ENCODE results near the gene NHSL2. TPM values are rescaled to one million over a fixed set of nuclear protein-coding genes. Genes with fewer than 3 reads are reported as not detected.

NHSL2 gene
- polyA plus RNA-seq, 1 donor = 11.6 TPM

DNA sequence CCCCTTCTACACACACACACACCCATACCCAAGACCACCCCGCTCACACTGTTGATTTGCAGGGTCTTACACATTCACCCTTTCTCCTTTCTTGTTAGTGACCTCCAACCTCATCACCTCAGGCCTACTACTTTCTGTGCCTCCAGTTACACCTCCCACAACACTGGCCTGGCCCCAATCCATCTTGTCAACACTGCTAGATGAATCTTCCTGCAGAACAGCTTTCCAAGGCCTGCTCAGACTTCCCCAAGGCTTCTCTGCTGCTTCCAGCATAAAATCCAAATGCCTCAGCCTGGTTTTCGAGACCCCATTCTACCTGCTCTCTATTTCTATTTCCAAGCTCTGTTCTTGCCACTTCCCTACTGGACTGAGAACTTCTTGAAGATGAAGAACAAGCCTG, 79.9 kb downstream of the NHSL2 start:
- no peak for DNase-seq

DNA sequence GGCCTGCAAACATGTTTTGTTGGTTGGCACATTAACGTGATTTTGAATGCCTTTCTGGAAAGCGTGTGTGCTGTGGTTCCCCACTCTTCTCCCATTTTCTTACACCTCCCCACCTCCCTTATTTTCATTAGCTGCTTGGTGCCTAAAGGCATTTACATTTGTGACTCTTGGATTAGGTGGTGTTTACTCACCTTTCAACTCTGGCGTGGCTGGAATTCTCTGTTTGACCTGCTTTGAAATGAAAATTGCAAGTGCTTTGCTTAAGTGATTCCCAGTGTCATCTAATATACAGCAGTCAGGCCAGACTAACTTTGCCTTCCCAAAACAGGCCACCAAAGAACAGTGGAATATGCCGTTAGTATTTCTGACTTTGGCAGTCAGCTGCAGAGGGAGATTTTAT, 80.5 kb downstream of the NHSL2 start:
- no peak for DNase-seq

DNA sequence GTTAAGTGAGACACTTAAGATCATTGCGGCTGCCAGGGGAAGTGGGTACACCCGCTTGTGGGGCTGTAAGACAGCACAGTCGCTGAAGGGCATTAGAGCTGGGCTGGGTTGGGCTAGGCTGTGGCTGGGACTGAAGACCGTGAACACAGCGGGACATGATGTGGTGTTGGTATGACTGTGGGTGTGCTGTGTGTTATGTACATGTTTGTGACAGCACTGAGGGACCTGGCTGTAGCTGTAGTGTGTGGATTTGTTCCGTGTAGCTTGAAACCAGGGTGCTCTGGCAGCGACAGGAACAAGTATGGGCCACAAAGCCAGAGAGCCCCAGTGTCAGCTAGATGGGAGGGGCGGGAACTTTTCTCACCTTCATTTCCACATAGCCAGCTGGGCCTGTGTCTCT, 82.1 kb downstream of the NHSL2 start:
- no peak for DNase-seq

DNA sequence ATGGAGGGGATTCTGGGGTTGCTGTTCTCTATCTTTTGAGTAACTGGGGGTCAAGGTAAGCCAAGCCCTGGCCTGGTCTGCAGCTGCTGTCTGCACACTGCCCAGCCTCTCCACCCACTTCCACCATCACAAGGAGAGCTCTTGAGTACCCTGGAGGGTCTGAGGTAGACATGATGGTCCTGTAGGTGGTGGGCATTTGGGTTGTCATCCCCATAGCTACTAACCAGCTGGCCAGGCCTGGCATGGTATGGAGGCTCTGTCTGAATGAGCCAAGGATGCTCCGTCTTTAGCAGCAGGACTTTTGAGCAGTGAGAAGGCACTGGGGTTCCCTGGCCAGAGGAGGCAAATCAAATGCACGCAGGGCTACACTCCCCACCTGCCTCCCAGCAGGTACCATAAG, 82.7 kb downstream of the NHSL2 start:
- DNase-seq = no peak

DNA sequence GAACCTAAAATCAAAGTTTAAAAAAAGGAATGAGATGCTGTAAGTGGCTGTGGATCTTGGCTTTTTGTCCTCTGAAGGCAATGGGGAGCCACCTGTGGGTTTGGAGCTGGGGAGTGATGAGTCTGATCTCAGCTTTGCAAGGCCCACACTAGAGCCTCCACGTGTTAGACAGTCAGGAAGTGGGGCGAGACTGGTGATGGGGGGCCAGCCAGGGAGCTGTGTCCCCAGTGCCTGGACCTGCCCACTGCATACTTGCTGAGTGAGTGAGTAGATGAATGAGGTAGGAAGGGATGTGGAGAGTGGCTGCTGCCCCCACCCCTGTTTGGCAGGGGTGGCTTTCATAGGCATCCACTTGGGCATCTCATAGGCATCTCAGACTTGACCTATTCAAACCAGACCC, 84.0 kb downstream of the NHSL2 start:
- no peak for DNase-seq

DNA sequence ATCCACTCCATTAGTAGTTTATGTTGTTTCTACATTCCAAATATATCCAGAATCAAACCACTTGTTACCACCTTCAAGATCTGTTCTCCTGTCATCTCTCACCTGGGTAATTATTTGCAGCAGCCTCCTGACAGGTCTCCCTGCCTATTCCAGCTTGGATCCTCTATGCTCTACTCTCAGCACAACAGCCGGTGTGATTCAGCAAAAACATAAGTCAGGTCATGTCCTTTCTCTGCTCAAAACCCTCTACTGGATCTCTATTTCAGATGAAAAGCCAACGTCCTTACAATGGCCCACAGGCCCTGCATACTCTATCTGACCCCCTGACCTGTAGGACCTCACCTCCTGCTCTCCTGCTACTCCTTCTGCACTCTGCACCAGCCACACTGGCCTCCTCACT, 84.5 kb downstream of the NHSL2 start:
- DNase-seq = no peak

DNA sequence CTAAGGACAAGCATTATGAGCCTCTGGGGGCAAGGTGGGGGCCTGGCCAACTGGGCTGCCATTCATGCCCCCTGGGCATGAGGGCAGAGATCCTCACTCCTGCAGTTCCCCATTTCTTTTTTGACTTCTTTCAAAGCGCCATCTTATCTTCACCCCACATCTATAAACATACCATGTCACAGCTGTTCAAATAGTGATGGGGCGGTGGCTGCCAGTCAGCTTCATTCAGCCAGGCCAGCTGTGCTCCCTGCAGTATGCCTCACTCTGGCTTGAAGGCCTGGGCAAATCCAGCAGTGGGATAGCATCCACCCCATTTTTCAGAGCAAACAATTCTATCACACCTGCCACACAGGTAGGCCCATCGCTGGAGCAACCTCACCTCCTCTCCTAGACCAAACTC, 85.5 kb downstream of the NHSL2 start:
- no peak for DNase-seq

DNA sequence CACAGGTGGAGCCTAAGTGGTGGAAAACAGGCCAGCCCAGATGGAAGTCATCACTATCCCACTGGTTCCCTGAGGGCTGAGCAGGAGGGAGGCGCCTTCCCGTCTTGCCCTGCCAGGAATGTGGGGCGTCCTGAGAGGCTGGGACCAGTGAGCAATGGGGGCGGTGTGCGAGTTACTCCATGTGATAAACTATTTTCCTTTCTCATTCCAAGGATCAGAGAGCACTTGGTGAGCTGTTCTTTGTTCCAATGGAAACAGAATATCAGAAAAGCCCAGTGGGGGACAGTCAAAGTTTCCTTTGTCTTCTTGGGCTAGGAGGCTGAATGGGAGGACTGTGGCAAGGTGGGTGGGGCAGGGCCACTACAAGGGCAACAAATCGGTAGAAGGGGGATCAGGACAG, 86.2 kb downstream of the NHSL2 start:
- DNase-seq = no peak

DNA sequence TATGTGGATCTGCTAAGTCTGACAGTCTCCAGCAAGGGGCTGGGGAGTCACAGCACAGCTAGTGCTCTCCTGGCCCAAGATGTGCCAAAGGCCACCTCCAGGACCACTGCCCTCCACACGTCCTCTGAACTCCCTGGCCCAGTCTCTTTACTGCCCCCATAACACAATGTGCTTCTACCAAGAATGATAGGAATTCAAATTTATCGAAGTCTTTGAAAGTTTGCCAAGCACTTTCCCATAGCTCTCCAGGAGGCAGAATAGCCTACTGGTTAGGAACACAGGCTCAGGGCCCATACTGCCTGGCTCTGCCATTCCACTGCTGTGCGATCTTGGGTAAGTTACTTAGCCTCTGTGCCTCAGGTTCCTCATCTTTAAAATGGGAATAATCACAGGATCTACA, 86.7 kb downstream of the NHSL2 start:
- DNase-seq = no peak

DNA sequence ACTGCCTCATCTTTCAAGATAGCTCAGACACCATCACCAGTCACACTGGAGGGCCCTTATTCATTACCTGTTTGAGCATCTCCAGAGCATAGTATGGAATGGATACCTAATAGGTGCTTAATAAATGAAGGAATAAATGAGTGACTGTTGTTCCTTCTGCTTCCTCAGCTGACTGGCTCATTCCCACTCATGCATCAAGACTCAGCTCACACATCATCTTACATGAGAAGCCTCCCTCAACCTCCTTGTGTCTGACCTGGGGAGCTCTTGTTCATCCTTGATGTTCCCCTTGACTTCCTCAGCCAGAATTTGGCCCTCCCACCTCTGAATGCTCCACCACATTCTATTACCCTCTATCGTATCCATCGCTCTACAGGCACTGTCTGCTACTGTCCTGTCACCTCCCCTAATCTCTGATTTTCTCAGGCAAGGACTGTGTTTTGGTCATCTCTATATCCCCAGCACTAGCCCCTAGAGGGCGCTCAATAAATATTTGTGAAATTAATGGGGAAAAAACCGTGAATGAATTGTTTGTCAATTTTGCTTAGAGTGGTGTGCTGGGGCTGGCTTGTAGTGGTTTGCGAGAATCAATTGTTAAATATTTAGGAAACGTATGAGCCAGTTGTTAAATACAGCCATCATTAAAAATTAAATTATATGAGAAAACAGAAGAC, 88.3 kb downstream of the NHSL2 start:
- no peak for DNase-seq

DNA sequence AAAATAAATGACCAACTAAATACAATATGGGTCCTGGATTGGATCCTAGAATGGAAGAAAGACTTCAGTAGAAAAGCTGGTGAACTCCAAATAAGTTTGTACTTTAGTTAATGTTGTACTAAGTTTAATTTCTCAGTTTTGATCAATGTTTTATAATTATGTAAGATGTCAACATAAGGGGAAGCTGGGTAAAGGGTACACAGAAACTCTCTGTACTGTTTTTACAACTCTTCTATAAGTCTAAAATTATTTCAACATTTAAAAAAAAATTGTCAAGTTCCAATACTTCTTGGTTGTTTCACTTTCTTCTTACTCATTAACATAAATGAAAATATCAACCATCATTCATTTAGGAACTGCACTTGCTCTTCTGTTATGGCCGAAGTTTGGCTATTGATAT, 88.9 kb downstream of the NHSL2 start:
- no peak for DNase-seq

DNA sequence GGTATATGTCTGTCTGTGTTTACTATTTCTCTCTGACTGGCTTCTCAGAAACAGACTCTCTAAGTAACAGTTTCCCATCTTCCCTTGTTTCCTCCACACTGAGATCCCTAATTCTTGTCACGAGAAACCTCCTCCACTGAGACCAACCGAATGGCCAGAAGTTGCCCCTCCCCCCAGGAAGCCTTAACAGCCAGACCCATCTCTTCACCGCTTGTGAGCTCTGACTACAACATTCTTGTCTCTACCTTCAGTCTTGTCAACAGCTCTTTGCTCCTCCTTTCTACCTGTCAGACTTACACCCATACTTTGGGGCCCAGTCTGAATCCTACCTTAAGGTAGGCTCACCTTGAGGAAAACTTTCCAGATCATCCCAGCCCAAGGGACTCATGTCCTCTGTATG, 90.8 kb downstream of the NHSL2 start:
- DNase-seq = no peak

DNA sequence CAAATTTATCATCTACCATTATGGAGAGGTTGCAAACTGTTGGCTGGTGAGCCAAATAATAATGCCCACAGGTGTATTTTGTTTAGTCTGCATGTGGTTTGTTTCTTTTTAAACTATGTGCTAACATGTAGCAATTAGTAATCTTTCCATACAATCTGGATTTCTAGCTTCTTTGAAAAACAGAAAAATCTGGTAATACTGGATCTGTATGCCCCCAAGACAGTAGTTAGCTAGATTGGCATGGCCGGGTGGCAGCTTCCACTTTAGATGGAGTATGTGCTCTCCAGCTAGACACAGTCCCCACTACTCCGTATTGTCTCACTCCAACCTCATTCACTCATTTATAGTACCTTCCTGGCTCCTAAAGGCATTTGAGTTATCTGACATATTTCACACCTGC, 91.3 kb downstream of the NHSL2 start:
- no peak for DNase-seq

DNA sequence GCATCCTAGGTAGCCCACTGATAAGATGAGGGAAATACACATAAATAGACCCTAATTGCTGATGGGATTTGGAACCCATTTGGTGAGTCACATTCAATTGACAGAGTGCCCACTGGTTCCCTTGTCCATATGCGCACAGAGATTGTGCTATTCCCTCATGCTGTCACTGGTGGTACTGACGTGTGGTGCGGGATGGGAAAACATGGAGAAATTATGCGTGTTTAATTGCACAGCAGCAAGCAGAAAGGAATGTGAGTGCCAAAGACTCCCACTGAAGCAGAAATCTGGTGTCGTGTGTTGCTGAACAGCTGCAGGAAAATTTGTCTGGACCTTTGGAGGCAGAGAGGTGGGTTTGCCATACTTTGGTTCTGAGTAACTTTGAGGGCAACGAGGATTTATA, 92.2 kb downstream of the NHSL2 start:
- no peak for DNase-seq

DNA sequence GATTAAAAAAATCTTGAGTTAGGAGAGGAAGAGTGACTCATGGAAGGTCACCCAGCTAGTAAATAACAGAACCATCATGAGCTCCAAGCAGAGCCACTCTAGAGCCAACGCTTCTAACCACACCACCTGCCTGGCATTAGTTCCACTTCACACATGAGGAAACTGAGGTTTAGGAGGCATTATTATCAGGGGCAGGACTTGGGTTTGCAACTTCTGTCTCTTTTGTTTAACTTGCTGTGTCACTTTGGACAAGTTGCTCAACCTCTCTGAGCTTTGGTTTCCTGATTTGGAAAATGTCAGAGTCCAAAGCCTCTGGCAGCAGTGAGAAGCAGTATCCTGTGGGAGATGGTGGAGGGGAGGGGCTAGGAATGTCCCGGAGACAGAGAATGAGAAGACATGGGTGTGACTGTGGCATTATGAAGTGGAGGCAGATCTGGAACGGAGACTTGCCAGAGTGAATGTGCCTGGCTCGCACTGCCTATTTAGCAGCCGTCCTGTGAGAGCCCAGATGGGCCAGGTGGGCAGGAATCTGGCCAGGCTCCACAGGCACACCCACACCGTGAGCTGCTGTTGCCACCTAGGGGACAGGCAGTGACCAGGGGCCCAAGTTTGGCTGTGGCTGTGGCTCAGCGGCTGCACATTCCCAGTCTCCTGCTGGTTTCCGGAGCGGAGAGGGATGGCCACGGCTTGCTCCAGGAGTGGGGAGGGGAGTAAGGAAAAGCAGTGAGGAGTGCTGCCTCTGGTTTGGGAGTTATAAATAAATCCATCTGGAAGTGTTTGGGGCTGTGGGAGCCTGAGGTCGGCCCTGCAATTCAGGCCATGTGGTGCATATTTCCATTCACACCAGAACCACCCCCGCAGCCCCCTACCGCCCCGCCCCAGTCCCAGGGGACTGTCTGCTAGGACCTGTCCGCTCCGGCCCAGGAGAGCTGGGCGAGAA, 93.4 kb downstream of the NHSL2 start:
- DNase-seq = no peak

DNA sequence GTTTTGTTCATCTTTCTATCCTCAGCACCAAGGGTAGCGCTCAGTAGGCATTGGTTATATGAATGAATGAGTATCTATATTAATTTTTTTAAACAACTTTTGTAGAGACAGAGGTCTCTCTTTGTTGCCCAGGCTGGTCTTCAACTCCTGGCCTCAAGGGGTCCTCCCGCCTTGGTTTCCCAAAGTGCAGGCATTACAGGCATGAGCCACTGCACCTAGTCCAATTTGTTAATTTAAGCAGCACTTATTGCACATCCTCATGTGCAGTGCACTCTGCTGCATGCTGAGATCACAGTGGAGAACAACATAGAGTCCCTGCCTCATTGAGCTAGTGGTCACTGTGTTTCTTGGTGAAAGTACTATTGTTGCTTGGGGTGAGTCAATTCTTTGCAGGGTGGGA, 94.4 kb downstream of the NHSL2 start:
- DNase-seq = no peak

DNA sequence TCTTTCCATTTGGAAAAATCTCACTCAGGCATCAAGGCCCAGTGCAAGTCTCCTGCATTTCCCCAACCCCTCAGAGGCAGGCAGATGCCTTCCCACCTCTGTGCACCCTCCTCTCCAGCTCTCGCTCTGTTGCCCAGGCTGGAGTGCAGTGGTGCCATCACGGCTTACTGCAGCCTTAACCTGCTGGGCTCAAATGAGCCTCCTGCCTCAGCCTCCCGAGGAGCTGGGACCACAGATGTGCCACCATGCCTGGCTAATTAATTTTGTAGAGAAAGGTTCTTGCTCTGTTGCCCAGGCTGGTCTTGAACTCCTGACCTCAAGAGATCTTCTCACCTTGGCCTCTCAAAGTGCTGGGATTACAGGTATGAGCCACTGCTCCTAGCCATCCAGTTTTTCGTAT, 95.8 kb downstream of the NHSL2 start:
- DNase-seq = no peak

DNA sequence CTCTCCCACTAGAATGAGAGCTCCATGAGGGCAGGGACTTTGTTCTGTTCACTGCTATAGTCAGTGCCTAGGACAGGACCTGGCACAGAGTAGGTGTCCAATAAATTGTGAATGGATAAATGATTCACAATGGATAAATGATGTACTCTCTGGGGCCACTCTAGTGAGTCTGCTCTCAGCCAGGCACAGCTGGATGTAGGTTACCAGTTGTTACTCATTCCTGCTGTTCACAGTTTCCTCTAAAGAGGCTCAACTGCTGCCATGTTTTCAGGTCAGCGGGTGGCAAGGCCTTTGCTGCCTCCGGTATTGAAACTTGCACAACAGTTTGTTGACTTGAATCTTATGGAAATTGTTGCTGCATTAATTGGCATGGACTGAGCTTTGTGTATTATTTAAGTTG, 99.1 kb downstream of the NHSL2 start:
- DNase-seq = no peak

DNA sequence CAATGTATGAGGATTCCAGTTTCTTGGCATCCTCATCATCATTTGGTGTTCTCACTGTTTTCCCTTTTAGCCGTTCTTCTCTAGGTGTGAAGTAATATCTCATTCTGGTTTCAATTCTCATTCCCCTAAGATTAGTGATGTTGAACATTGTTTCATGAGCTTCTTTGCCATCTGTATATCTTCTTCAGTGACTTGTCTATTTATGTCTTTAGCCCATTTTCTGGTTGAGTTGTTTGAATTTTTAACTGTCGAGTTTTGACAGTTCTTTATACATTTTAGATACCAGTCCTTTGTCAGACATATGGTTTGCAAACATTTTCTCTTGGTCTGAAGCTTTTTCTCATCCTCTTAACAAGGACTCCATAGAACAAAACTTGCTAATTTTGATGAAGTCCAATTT, 101.1 kb downstream of the NHSL2 start:
- DNase-seq = no peak

DNA sequence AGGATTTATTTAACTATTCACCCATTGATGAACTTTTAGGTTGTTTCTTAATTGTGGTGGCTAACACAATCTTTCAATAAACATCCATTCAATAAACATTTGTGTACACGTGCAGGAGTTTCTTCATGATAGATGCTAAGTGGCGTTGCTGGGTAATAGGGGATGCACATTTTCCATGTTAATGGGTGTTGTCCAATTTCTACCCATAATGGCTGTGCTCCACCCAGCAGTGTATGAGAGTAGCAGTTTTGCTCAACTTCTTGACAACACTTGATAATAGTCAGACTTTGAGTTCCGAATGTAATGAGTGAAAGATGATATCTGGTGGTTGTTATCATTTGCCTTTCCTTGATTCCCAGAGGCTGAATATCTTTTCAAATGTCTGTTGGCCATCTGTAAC, 104.7 kb downstream of the NHSL2 start:
- no peak for DNase-seq

DNA sequence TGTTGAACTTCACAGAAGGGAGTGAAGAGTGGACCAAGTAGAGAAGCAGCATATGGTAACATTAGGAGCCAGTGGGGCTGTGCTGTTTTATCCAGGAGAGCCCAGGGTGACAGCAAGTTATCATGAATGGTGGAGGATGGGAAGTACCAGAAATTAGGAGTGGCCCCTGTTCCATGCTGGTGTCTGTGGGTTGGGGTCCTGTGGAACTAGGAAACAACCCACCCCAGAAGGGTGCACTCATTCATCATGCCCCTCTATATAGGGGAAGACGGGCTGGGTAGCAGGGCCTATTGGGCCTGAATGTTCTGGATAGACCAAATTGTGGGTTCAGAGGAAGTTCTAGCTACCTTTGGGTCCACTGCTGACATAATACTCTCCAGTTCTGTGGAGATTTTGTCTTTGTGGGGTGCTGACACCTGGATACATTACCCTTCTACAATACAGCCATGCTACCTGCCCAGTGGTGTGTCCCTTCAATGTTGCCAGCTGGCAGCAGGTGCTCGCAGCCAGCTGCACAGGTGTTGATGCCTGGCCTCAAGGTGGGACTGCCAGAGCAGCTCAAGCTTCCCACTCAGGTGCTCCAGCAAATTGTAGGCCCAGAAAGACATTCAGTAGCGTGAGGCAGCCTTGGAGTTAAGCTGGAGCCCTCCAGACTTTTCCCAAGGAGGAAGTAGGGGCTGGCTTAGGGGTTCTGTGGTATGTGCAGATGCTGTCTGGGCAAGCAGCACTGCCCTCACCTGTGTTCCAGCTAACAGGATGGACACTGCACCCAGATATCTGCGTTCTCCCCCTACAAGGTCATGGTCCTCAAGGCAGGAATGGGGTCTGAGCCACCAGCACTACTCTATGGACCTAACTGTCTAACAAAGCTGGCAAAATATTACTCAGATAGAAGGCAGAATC, 106.5 kb downstream of the NHSL2 start:
- DNase-seq = no peak

DNA sequence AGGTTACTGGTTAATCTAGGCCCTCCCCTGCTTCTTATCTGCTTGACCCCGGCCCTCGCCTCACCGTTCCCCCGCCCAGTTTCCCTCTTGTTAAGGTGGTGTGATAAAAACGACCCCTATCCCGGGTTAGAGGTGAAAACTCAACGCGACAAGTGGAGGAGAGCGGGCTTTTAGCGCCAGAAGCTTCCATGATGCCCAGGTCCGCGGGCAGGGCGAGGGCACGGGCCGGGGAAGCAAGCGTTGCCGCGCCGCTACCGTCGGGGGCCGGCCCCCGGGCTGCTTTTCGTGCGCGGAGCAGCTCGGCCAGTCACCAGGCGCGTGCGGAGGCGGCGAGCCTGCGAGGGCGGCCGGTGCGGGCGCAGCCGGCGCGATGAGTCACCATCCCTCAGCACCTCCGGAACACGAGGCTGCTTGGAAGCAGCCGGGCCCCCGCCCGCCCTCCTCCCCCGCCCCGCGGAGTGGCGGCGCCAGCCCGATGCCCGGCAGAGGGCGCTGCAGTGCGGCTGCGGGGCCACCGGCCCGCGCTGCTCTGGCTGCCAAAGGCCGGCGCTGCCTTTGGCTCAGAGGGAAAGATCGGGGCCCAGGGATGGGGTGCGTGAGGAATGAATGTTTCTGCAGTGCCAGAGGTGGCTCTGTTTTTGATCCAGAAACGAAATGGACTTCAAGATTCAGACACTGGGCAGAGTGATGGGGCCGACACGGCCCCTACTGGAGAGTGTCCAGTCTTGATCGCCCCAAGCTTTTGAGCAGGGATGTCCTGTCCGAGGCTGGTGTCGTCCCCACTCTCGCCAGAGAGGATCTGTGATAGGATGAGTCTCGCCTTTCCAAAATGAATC, 107.8 kb downstream of the NHSL2 start:
- DNase-seq = peak; percentile 70

Measured in left kidney (tissue), 2 donors.